Stimulated activated CD8-positive, alpha-beta memory T cell treated with anti-CD3 and anti-CD28 coated beads, Interleukin-12 subunit alpha, Interleukin-12 subunit beta, amount 100 ng/mL, for 1 hour (primary cell): ENCODE measurements around the gene NINL.
"Not testable (repeated sequence)": the region's sequence is repeated elsewhere in the genome, so short reads cannot be mapped to it uniquely, and the experiment has no call there.

Source experiments
- DNase-seq: peaks from one replicate; pipeline ENCODE4 v3.0.0-alpha.2; 2020; ENCODE audit warnings: low read depth

NINL gene

DNA sequence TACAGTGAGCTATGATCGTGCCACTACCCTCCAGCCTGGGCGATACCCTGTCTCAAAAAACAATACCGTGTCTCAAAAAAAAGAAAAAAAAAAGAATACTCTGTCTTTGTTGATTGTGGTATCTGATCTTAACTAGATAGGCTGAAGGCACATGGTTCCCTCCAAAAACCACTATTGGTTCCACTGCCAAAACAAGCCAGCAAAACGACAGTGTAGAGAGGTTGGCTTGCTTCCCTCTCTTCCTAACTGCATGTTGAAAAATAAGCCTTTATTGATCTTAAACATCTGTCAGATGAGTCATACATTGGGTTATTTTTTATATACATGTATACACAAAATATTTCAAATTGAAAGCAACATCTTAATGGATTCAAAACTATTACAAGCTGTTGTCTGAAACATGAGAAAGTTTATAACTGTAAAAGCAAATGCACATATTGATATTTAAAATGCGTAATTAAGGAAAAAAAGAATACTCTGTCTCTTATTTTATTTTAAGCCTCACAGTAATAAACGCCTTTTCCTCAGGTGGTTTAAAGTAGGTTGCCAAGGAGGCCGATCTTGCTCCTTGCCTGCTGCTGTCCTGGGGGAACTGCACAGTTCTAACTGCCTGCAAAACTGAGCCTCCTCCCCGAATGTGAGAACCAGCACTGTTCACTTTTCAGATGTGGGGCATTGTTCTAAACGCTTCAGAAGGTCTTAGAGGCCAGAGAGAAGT, 7.0 kb upstream of the NINL start:
- no peak for DNase-seq

DNA sequence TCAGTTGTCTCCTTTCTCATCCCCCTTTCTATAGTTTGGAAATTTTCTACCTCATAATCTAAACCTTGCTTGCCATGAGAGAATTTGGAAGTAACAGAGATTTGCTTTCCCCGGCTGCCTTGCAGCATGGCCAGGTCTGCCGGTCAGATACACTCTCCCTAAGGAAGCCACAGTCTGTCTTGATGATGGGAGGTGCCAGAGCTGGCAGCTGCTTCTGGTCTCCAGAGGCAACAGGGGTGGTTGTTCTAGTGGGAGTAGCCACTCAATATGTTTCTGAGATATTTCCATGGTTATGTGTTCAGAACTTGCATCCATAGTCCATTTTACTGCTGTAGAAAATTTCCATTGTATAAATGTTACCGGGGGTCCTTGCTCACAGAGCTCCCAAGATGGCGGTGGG, 5.4 kb upstream of the NINL start:
- not testable (repeated sequence) for DNase-seq

DNA sequence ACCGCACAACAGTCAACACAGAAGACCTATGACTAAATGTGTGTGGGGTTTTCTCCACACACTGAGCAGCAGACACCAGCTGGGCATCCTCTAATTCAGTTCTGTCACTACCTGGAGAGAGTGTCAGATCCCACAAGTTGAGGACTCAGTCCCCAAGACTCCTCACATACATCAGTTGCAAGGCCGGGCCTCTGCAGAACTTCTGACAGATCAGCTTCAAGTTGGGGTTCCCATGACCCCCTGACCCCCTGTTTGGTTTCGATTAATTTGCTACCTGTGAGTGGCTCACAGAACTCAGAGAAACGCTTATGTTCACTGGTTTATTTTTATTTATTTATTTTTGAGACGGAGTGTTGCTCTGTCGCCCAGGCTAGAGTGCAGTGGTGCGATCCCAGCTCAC, 3.2 kb upstream of the NINL start:
- no peak for DNase-seq

DNA sequence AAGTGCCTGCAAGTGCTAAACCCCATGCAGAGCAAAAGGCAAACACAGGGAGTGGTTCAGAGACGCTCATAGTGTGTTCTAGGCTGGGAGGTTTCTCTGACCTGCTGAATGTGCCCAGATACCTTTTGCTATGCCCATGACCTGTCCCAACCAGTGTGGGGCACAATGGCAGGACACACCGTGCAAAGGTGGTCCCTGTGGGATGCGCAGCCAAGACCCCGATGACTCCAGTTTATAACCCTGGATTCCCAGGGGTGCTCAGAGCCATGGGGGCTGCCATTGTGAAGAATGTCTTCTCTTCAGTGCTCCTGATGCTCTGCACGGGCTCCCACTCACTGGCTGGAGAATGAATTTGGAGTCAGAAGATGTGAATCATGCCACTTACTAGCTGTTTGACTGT, 2.2 kb upstream of the NINL start:
- DNase-seq: no peak

DNA sequence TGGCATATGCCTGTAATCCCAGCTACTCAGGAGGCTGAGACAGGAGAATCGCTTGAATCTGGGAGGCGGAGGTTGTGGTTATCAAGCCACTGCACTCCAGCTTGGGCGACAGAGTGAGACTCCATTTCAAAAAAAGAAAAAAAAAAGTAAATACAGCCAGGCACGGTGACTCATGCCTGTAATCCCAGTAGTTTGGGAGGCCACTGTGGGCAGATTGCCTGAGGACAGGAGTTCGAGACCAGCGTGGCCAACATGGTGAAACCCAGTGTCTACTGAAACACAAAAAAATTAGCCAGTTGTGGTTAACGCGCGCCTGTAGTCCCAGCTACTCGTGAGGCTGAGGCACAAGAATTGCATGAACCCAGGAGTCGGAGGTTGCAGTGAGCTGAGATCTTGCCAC, 1.5 kb upstream of the NINL start:
- DNase-seq: no peak

DNA sequence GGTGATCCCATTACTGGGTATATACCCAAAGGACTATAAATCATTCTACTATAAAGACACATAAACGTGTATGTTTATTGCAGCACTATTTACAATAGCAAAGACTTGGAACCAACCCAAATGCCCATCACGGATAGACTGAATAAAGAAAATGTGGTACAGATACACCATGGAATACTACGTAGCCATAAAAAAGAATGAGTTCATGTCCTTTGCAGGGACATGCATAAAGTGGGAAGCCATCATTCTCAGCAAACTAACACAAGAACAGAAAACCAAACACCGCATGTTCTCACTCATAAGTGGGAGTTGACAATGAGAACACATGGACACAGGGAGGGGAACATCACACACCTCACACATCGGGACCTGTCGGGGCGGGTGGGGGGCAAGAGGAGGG, 1.7 kb downstream of the NINL start:
- not testable (repeated sequence) for DNase-seq

DNA sequence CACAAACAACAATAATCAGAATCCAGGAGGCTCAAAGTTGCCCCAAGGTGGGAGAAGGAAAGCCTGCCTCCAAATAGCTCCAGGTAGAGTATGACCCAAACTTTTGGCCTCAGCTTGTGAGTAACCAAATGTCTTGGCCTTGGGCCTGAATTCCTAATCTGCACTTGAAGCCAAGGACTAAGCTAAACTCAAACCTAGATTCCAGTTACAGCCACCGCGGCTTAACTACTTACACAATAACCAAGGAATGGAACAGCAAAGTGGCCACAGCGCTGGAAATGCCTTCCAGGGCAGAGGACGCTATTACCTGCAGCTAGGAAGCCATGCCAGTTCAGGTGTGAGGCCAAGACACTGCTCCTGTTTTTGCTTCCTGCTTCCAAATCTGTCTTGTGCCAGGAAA, 4.6 kb downstream of the NINL start:
- DNase-seq: no peak

DNA sequence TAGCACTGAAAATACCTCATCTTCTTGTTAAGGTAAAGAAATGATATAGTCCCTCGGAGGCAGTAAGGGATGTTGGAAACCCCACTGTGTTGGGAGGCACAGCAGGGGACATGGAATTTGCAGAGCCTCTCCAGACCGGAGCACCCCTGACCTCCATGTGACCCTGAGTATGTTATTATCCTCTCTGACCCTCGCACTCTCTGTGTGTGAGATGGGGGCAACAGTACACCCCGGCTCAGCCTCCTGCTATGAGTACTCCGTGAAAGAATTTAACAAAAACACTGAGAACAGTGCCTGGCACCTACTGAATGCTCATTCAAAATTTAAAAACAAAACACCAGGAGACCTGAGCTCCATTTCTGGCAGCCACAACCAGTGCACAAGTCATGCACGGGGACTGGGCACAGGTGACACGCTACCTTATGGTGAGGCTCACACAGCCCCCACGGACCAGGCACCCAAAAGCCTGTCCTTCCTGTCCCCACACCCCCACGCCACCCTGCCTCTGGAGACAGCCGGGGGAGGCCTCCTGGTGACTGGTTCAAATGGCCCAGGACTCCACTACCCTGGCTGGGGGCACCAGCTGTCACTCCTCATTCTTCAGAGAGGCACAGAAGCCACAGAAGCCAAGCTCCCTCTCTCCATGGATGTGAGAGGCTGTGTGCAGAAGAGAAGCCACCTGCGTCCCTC, 6.1 kb downstream of the NINL start:
- no peak for DNase-seq

DNA sequence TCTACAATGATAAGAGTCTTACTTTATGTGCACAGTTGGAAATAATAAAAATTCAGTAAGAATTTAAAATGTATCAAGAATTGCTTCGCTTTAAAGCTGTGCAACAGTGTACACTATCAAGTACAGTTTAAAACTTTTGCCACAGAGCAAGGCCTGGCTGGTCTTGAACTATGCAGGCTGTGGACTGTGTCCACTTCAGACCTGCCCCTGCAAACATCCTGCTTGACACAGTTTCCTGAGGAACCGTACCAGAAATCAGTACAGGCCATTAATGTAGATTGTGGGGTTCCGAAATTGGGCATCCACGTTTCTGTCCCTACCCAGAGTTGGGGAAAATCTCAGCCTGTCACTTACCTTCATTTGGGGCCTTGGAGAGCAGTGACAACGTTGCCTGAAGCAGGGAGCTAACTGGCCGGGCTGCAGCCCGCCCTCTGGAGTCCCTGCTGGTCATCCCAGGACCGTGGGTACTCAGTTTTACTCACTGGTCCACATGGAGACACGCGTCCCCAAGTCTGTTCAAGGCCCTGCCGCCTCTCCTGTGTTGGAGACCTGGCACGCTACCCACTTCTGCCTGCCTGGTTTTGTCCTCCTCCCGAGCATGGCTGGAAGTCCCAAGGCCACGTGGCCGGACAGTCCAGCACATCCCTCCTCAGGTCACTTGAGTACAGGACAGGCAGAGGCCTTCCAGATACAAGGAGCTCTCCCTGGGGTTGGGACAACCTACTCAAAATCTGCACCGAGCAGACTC, 8.4 kb downstream of the NINL start:
- no peak for DNase-seq

DNA sequence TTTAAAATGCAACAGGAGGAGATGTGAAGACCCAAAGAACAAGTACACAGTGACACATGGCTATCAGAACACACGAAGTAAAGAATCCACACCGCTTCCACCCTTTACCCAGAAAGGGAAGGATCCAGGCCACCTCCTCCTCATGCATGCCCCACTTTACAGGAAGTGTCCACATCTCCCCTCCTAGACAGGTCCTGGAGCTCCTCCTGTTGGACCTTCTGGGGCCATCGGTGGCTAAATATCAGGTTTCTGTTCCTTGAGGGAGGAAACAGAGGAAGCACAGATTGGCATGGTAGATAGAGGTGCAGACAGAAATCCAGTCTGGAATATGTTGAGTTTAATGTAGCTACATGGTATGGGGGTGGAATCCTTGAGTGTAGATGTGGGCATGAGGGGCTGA, 10.9 kb downstream of the NINL start:
- no peak for DNase-seq

DNA sequence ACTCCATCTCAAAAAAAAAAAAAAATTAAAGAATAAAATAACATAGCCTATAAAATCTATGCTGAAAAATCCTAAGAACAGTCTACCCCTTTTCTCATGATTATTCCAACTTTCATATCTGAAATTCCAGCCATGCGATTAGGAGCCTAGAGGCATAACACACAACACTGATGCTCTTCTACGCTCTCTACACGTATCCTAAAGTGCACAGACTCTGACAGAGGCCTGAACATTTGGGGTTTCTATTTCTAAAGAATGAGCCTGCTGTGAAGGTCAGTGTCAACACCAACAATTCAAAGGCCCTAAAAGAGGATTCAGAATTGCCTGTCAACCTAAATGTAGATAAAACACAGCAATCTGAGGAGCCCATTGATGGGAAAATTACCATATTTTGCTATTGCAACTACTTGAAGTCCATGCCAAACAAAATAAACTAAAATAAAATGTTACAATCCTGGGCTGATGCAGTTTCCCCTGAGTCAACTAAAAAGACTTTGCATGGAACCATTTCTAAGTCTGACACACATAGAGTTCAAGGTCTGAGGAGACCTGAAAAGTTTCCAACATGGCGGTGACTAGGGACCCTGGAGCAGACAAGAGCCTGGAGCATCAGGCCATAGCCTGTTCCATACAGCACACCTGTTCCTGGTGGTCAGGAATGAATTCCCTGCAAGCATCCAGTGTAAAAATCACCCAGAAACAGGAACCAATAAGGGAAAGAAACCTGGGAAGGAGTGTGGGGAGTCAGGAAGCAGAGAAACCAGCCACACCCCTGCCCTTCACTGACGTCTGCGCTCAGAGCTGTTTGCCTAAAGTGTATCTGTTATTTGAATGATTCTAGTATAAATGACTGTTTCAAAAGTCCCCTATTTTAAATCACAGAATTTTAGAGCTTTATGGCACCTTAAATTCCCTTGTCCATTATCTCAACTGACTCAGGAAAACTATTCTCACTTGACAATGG, 11.8 kb downstream of the NINL start:
- DNase-seq: no peak

DNA sequence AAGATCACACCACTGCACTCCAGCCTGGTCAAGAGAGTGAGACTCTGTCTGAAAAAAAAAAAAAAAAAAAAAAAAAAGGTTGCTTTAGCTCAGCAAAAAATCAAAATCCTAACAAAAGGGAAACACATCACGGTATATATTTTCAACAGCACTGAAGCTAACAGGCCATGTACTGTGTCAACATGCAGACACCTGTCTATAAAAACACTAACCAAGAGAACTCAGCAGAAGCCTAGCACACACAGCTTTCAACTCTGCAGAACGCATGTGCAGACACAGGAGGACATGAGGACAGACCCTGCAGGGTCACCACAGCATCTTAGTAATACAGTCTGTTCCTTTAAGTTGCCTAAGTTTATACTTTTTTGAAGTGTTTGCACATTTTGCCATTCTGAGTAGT, 13.5 kb downstream of the NINL start:
- no peak for DNase-seq

DNA sequence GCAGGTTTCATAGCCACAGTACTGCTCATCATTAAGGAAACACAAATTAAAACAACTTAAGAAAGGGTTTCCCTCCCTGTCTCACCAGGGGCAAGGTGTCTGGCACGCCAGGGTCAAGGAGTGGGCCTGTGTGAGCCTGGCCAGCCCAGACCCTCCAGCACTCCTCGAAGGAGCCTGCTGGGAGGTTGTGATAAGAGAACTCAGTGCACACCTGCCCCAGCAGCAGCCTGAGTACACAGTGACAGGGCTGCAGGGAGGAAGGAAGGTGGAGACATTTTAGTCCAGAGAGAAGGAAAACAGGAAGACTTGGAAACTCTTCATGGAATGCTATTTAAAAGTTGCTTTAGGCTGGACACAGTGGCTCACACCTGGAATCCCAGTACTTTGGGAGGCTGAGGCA, 14.1 kb downstream of the NINL start:
- no peak for DNase-seq

DNA sequence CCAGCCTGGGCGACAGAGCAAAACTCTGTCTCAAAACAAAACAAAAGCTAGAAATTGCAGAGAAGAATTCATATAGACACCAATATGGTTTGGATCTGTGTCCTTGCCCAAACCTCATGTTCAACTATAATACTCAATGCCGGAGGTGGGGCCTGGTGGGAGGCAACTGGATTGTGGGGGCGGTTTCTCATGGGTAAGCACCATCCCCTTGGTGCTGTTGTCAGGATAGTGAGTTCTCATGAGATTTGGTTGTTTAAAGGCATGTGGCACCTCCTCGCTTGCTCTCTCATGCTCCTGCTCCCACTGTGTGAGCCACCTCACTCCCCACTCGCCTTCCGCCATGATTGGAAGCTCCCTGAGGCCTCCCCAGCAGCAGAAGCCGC, 15.2 kb downstream of the NINL start:
- no peak for DNase-seq

DNA sequence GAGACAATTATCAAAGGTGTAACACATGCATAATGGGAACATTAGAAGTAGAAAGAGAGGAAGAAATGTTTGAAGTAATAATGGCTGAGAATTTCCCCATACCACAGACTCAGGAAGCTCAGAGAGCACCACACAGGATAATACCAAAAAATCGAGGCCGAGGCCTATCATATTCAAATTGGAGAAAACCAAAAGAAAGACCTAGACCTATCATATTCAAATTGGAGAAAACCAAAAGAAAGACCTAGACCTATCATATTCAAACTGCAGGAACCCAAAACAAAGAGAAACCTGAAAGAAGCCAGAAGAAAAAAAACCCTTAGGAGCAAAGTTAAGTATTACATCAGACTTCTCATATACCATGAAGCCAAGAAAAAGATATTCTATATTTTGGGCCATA, 18.0 kb downstream of the NINL start:
- no peak for DNase-seq

DNA sequence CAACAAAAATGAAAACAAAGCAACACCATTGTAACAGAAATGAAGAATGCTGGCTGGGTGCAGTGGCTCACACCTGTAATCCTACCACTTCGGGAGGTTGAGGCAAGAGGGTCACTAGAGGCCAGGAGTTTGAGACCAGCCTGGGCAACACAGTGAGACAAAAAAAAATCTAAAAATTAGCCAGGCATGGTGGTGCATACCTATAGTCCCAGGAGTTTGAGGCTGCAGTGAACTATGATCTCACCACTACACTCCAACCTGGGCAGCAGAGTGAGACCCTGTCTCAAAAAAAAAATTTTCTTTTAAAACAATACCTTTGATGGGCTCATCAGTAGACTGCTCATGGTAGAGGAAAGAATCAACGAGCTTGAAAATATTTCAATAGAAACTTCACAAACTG, 18.5 kb downstream of the NINL start:
- DNase-seq: no peak

DNA sequence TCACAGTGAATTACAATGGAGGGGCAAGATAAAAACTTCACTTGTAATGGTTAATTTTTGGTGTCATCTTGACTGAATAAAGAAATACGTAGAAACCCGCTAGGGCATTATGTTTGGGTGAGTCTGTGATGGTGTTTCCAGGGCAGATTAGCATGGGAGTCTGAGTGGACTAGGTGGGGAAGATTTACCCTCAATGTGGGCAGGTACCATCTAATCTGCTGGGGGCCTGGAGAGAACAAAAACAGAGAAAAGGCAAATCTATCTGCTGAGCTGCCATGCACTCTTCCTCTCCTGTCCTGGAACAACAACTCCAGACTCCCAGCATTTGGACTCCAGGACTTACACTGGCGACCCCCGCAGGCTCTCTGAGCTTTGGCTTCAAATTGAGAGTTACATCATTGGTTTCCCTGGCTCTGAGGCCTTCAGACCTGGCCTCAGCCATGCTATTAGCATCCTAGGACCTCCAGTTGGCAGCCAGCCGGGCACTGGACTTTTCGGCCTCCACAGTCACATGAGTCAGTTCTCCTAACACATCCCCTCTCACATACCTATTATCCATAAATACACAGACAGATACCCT, 19.7 kb downstream of the NINL start:
- DNase-seq: no peak

DNA sequence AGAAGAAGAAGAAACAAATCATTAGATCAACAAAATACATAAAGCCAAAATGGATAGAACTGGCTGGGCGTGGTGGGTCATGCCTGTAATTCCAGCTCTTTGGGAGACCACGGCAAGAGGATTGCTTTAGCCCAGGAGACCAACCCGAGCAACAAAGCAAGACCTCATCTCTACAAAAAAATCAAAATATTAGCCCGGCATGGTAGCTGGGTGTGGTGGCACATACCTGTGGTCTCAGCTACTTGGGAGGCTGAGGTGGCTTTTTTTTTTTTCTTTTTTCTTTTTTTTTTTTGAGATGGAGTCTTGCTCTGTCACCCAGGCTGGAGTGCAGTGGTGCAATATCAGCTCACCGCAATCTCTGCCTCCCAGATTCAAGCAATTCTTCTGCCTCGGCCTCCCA, 21.5 kb downstream of the NINL start:
- DNase-seq: no peak

DNA sequence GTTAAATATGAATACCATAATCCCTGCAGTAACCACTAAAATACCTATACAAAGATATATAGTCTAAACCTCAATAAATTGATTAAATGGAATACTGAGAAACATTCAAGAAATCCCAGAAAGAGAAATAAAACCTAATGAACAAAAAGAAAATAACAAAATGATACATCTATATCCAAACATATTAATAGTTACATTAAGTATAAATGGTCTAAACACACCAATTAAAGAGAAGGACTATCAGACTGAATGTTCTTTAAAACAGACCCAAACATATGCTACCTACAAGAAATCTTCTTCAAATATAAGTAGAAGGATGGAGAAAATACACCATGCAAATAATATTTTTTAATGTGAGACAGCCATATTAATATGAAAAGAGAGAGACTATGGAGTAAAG, 22.0 kb downstream of the NINL start:
- no peak for DNase-seq

DNA sequence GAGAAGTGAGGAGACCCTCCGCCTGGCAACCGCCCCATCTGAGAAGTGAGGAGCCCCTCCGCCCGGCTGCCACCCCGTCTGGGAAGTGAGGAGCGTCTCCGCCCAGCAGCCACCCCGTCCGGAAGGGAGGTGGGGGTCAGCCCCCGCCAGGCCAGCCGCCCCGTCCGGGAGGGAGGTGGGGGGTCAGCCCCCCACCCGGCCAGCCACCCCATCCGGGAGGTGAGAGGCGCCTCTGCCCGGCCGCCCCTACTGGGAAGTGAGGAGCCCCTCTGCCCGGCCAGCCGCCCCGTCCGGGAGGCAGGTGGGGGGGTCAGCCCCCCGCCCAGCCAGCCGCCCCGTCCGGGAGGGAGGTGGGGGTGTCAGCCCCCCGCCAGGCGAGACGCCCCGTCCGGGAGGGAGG, 23.6 kb downstream of the NINL start:
- not testable (repeated sequence) for DNase-seq

DNA sequence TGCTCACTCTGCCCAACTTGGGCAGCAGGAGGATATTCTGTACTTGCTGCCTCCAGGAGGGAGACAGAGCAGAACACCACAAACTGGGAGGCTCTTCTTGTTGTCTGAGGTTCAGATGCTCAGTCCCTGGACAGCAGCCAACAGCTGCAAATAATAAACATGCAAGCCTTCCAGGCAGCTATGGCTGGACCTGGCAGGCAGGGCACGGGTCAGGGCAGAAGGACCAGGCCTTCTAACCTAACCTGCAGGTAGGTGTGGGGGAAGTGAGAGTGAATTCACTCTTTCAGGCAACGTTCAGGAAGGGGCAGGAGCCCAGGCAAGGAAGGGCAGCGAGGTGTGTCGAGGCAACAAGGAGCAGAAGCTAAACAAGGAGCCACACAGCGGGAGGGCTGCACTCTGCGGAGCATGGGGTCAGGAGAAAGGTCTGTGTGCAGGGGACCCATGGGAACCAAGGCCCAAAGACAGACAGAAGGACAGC, 31.5 kb downstream of the NINL start:
- no peak for DNase-seq

DNA sequence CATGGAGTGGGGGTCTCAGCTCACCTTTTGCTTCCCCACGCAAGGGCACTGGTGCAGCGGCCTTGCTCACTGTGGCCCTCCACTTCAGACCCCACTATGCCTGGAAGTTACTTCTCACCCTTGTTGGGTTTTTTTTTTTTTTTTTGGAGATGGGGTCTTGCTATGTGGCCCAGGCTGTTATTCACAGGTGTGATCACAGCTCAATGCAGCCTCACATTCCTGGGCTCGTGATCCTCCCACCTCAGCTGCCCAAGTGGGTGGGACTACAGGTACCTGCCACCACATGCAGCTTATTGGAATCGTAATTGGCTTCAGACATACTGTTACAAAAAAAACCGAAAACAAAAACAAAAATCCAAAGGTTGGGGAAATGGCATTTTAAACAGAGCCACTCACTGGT, 32.4 kb downstream of the NINL start:
- no peak for DNase-seq
